ENCODE measurements around the gene MFAP5. TPM values are rescaled to one million over a fixed set of nuclear protein-coding genes. Genes with fewer than 3 reads are reported as not detected.

Gene MFAP5
- total RNA-seq, 1 experiment from 2014 or later: 18.9 TPM

GRCh38 chr12:8681129-8681884 lies 18.7 kb upstream of the MFAP5 start:
- peaks cover 10% of the 10 kb centered on the region; the same call in 1 of the 2 replicates for H3F3A ChIP-seq (ENCODE audit: insufficient read depth, low read depth)
- H4K20me1 ChIP-seq (ENCODE audit: insufficient read depth): no peaks in the 10 kb centered on the region
- H3K4me1 ChIP-seq (replicated peaks; ENCODE audit: insufficient read depth): peaks cover 11% of the 10 kb centered on the region; the same call in 1 of the 2 replicates
- peak; percentile 49 to 72 for DNase-seq
- intact Hi-C loops (cut with micrococcal nuclease; ENCODE audit: unreplicated experiment): loop anchor here (1.0 to 5.0 kb wide), 5 partner anchors 19 to 358 kb away; partner anchors contain the start of genes M6PR and MFAP5
- CTCF ChIA-PET: interaction anchor here (0.6 to 1.9 kb wide), 14 partner anchors 19 to 368 kb away, joined by 3 to 14 read pairs (median 4); partner anchors contain the start of genes A2ML1, M6PR and MFAP5
- H3K27me3 ChIP-seq (ENCODE audit: insufficient read depth, low read depth): no peaks in the 10 kb centered on the region
- H3K9me2 ChIP-seq (ENCODE audit: insufficient read depth): no peaks in the 10 kb centered on the region
- BruUV-seq (replicated peaks): no TSS peak
- no peak for TF ChIP-seq CTCF (conservative IDR thresholded peaks at IDR 0.05)
- no peak for TF ChIP-seq EZH2 (IDR thresholded peaks at IDR 0.05; ENCODE audit: low read depth)
- H3K79me2 ChIP-seq (ENCODE audit: low read depth): no peaks in the 10 kb centered on the region
- no peak overlapping the region for H3K27ac ChIP-seq
- POLR2A ChIA-PET (ENCODE audit: unreplicated experiment): interaction anchor here (0.5 to 1.6 kb wide), 4 partner anchors 19 to 61 kb away, joined by 3 to 26 read pairs (median 12); partner anchors contain the start of gene MFAP5
- H3K4me2 ChIP-seq: peak overlapping the region; percentile 64
- H3K4me3 ChIP-seq: peak overlapping the region; percentile 29; the same call in 1 of the 2 replicates
- H3K9me3 ChIP-seq (ENCODE audit: insufficient read depth, low read depth): no peaks in the 10 kb centered on the region
- no peaks in the 10 kb centered on the region for H3K36me3 ChIP-seq (ENCODE audit: low read depth)
- peak overlapping the region; percentile 20; the same call in 1 of the 2 replicates for H2AFZ ChIP-seq

GRCh38 chr12:8680533-8680932 lies 17.9 kb upstream of the MFAP5 start:
- TF ChIP-seq EZH2 (IDR thresholded peaks at IDR 0.05; ENCODE audit: low read depth): no peak
- intact Hi-C loops (cut with micrococcal nuclease; ENCODE audit: unreplicated experiment): loop anchor here (5.0 kb wide), 1 partner anchor 102 kb away; no protein-coding TSS in a partner anchor
- Histone ChIP-seq H3K9me2 (ENCODE audit: insufficient read depth) (no peaks in the 10 kb centered on the region), H2AFZ (no peak overlapping the region; the same call in 1 of the 2 replicates), H4K20me1 (ENCODE audit: insufficient read depth) (no peaks in the 10 kb centered on the region), H3K27ac (no peak overlapping the region), H3K4me2 (peak overlapping the region; percentile 64; the same call in 1 of the 2 replicates), H3F3A (ENCODE audit: insufficient read depth, low read depth) (peaks cover 10% of the 10 kb centered on the region; the same call in 1 of the 2 replicates), H3K36me3 (ENCODE audit: low read depth) (no peaks in the 10 kb centered on the region), H3K27me3 (ENCODE audit: insufficient read depth, low read depth) (no peaks in the 10 kb centered on the region), H3K9me3 (ENCODE audit: insufficient read depth, low read depth) (no peaks in the 10 kb centered on the region), H3K4me3 (no peak overlapping the region), H3K79me2 (ENCODE audit: low read depth) (no peaks in the 10 kb centered on the region), H3K4me1 (replicated peaks; ENCODE audit: insufficient read depth) (peaks cover 11% of the 10 kb centered on the region; the same call in 1 of the 2 replicates)
- DNase-seq: no peak
- POLR2A ChIA-PET (ENCODE audit: unreplicated experiment): interaction anchor here (0.6 to 1.6 kb wide), 2 partner anchors 18 to 23 kb away, joined by 20 to 26 read pairs; partner anchors contain the start of gene MFAP5
- BruUV-seq (replicated peaks): no TSS peak
- CTCF ChIA-PET: interaction anchor here (0.6 to 1.9 kb wide), 5 partner anchors 136 to 369 kb away, joined by 3 to 13 read pairs (median 5); partner anchors contain the start of gene A2ML1

DNA sequence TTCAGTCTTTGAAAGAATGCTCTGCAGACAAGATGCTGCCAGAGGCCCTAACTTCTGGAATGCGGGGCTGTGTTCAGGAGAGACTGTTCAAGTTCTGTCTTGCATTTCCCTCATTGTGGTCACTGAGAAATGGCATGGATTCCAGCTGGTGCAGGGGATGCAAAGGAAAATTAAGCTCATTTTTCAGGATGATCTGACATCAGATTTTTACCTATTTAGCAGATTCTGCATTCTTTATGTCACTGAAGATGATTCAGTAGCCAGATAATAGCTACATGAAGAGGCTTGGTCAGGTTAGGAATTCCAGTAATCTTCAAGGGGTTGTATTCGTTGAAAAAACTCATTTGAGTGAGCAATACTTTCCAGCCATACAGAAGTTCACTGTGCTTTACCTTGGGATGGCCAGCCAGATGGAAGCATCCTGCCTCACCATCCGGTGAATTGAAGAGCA lies 16.1 kb upstream of the MFAP5 start:
- intact Hi-C loops (cut with micrococcal nuclease; ENCODE audit: unreplicated experiment): no loop called here
- Histone ChIP-seq H3K4me2 (no peak overlapping the region), H3K36me3 (ENCODE audit: low read depth) (no peaks in the 10 kb centered on the region), H3K4me1 (replicated peaks; ENCODE audit: insufficient read depth) (peaks cover 11% of the 10 kb centered on the region; the same call in 1 of the 2 replicates), H3K4me3 (no peak overlapping the region), H3F3A (ENCODE audit: insufficient read depth, low read depth) (peaks cover 10% of the 10 kb centered on the region; the same call in 1 of the 2 replicates), H3K79me2 (ENCODE audit: low read depth) (no peaks in the 10 kb centered on the region), H2AFZ (no peak overlapping the region), H3K27me3 (ENCODE audit: insufficient read depth, low read depth) (no peaks in the 10 kb centered on the region), H3K9me2 (ENCODE audit: insufficient read depth) (no peaks in the 10 kb centered on the region), H4K20me1 (ENCODE audit: insufficient read depth) (no peaks in the 10 kb centered on the region), H3K9me3 (ENCODE audit: insufficient read depth, low read depth) (no peaks in the 10 kb centered on the region), H3K27ac (no peak overlapping the region)
- POLR2A ChIA-PET (ENCODE audit: unreplicated experiment): interaction anchor here (0.6 kb wide), 4 partner anchors 19 to 324 kb away, joined by 3 to 15 read pairs (median 8); partner anchors contain the start of gene RIMKLB
- BruUV-seq (replicated peaks): no TSS peak
- CTCF ChIA-PET: interaction anchor here (0.5 to 1.1 kb wide), 2 partner anchors 21 to 87 kb away, joined by 3 to 5 read pairs; no protein-coding TSS in a partner anchor
- no peak for DNase-seq
- TF ChIP-seq CTCF (conservative IDR thresholded peaks at IDR 0.05) (no peak), EZH2 (IDR thresholded peaks at IDR 0.05; ENCODE audit: low read depth) (no peak)

Data from PC-9 (cell line).